Panc1 (cell line): ENCODE results near the gene ANTXR2. TPM values are rescaled to one million over a fixed set of nuclear protein-coding genes. Genes with fewer than 3 reads are reported as not detected.

Experiments
- ATAC-seq: fragments of 200-7000 bp; cut with Tn5 transposase; 2 replicates; pipeline ENCODE4 v1.9.1; 2020; ENCODE audit warnings: mild to moderate bottlenecking, moderate library complexity
- BruUV-seq: library from RNA; stranded (reverse); fragments of 400-500 nt; replicated peaks from 2 replicates; lab custom pipeline; 2021; lab: Mats Ljungman, UMichigan
- CTCF ChIA-PET: fragments of 300-600 bp; sonication (Branson Sonifier 250); formaldehyde crosslinking; loops from one replicate; lab custom pipeline; 2022; ENCODE audit warnings: antibody characterized with exemption; lab: Charles Lee
- POLR2A ChIA-PET: fragments of 300-600 bp; sonication (Branson Sonifier 250); formaldehyde crosslinking; loops from one replicate; lab custom pipeline; 2022; ENCODE audit warnings: antibody characterized with exemption; lab: Charles Lee
- DNase-seq: peaks from one replicate; pipeline ENCODE4 v3.0.0-alpha.2; 2010; ENCODE audit warnings: low read depth, low spot score
- H3K27ac ChIP-seq: 2 replicates; pipeline ENCODE4 v1.5.1; 2011; ENCODE audit warnings: mild to moderate bottlenecking, low read length, inconsistent platforms
- H3K27me3 ChIP-seq: fragments of 200-500 bp; sonication (Bioruptor generic); 2 replicates; pipeline ENCODE4 v1.6.0; 2014; ENCODE audit warnings: low read length, inconsistent platforms; ENCODE audit not compliant: control insufficient read depth, insufficient read depth
- H3K36me3 ChIP-seq: fragments of 200-500 bp; sonication (Bioruptor generic); 2 replicates; pipeline ENCODE4 v1.5.1; 2014; ENCODE audit warnings: inconsistent platforms, mild to moderate bottlenecking, low read length, moderate library complexity; ENCODE audit not compliant: control insufficient read depth, insufficient read depth
- H3K4me1 ChIP-seq: 2 replicates; pipeline ENCODE4 v1.5.1; 2011; ENCODE audit warnings: inconsistent platforms, mild to moderate bottlenecking, low read length, moderate library complexity; ENCODE audit not compliant: control insufficient read depth, insufficient read depth
- H3K4me3 ChIP-seq, 2 experiments: 2 replicates each; pipeline ENCODE4 v1.5.1; 2011 to 2012; ENCODE audit warnings: low read depth in 2 of 2, low read length in 2 of 2, mild to moderate bottlenecking in 2 of 2, inconsistent platforms in 1 of 2, moderate library complexity in 1 of 2
- H3K9me3 ChIP-seq: fragments of 200-500 bp; sonication (Bioruptor generic); 2 replicates; pipeline ENCODE4 v1.5.1; 2014; ENCODE audit warnings: low read depth, mild to moderate bottlenecking, inconsistent platforms, low read length, moderate library complexity; ENCODE audit not compliant: control insufficient read depth, insufficient read depth
- CTCF ChIP-seq: fragments of 450-650 bp; IDR thresholded peaks from 2 replicates; pipeline ENCODE4 v1.5.1; 2017; ENCODE audit warnings: mild to moderate bottlenecking
- POLR2AphosphoS5 ChIP-seq: IDR thresholded peaks from 2 replicates; pipeline ENCODE4 v1.6.1; 2012; ENCODE audit warnings: mild to moderate bottlenecking, low read depth, low read length, moderate library complexity
- REST ChIP-seq, 2 experiments: IDR thresholded peaks; 2 replicates each; pipeline ENCODE4 v1.6.1; 2011 to 2012; ENCODE audit warnings: low read depth in 2 of 2, control low read depth in 1 of 2, low read length in 1 of 2, mild to moderate bottlenecking in 1 of 2, moderate library complexity in 1 of 2; ENCODE audit not compliant: insufficient read depth in 1 of 2
- SIN3A ChIP-seq: IDR thresholded peaks from 2 replicates; pipeline ENCODE4 v1.6.1; 2012; ENCODE audit warnings: low read depth, mild to moderate bottlenecking, low read length, moderate library complexity, borderline replicate concordance; ENCODE audit not compliant: insufficient read depth
- TCF7L2 ChIP-seq: IDR thresholded peaks from 2 replicates; pipeline ENCODE4 v1.6.1; 2011; ENCODE audit warnings: mild to moderate bottlenecking, low read depth, low read length, inconsistent platforms
- in situ Hi-C: cut with HindIII; loops from 2 replicates; pipeline ENCODE4 v1.10.0; 2016; ENCODE audit warnings: low sequenced_read_pairs, low pct_unique_long_range_greater_than_20kb
- intact Hi-C: fragments of 100-400 bp; cut with micrococcal nuclease; formaldehyde crosslinking; loops from one replicate; pipeline ENCODE4 v1.10.0; 2022; ENCODE audit not compliant: unreplicated experiment
- total RNA-seq: library from RNA; stranded (reverse); gene quantifications from one replicate; pipeline ENCODE4 v1.2.1, GENCODE V29; 2021; ENCODE audit not compliant: unreplicated experiment

Gene ANTXR2
- total RNA-seq, 1 experiment from 2014 or later = 27.8 TPM

GRCh38 chr4:79948261-79948660 lies 124.8 kb downstream of the ANTXR2 start:
- no peak for DNase-seq

GRCh38 chr4:79947386-79947785 lies 125.6 kb downstream of the ANTXR2 start:
- Histone ChIP-seq H3K9me3 (no peaks in the 10 kb centered on the region), H3K27me3 (no peaks in the 10 kb centered on the region), H3K4me1 (no peaks in the 10 kb centered on the region), H3K36me3 (no peaks in the 10 kb centered on the region; the same call in 1 of the 2 replicates), H3K27ac (no peak overlapping the region), H3K4me3 (no peak overlapping the region)
- ChIA-PET CTCF (no interaction called here), POLR2A (no interaction called here)
- DNase-seq (no peak), ATAC-seq (no peak)
- no peak for TF ChIP-seq CTCF
- TF ChIP-seq POLR2AphosphoS5 = no peak
- TF ChIP-seq SIN3A = no peak
- no peak for TF ChIP-seq REST (IDR thresholded peaks at IDR 0.05; ENCODE audit: insufficient read depth in 1 of 2, low read depth in 2 of 2, low read length in 1 of 2)
- TF ChIP-seq TCF7L2 = no peak
- in situ Hi-C loops (no loop called here), intact Hi-C loops (no loop called here)
- BruUV-seq = no TSS peak

More at GRCh38 chr4:79948261-79948660, 124.8 kb downstream of the ANTXR2 start:
- Histone ChIP-seq H3K27ac (no peak overlapping the region), H3K9me3 (no peaks in the 10 kb centered on the region), H3K36me3 (no peaks in the 10 kb centered on the region; the same call in 1 of the 2 replicates), H3K4me3 (no peak overlapping the region), H3K4me1 (no peaks in the 10 kb centered on the region), H3K27me3 (no peaks in the 10 kb centered on the region)
- ATAC-seq = no peak
- intact Hi-C loops = no loop called here
- ChIA-PET POLR2A (no interaction called here), CTCF (no interaction called here)
- BruUV-seq = no TSS peak
- in situ Hi-C loops = no loop called here
- TF ChIP-seq CTCF (no peak), SIN3A (no peak), REST (IDR thresholded peaks at IDR 0.05; ENCODE audit: insufficient read depth in 1 of 2, low read depth in 2 of 2, low read length in 1 of 2) (no peak), TCF7L2 (no peak), POLR2AphosphoS5 (no peak)
